Calu3 (cell line): Measurements from ENCODE around the gene ARHGEF40. TPM values are rescaled to one million over a fixed set of nuclear protein-coding genes. Genes with fewer than 3 reads are reported as not detected.
A peak's percentile ranks its signal among the peaks of the same experiment; 100 is the strongest.

Source experiments
- Bru-seq: library from RNA; stranded (reverse); fragments of 400-500 nt; gene quantifications from one replicate; lab custom pipeline; 2021; lab: Mats Ljungman, UMichigan
- BruChase-seq, 2 experiments: library from RNA; stranded (reverse); fragments of 400-500 nt; gene quantifications; one replicate each; lab custom pipeline; 2021; lab: Mats Ljungman, UMichigan
- BruUV-seq: library from RNA; stranded (reverse); fragments of 400-500 nt; replicated peaks from 2 replicates; lab custom pipeline; 2021; lab: Mats Ljungman, UMichigan
- CTCF ChIA-PET: fragments of 300-600 bp; sonication (Branson Sonifier 250); formaldehyde crosslinking; loops from one replicate; lab custom pipeline; 2022; ENCODE audit warnings: antibody characterized with exemption; lab: Charles Lee
- DNase-seq: peaks from one replicate; pipeline ENCODE4 v3.0.0; 2022
- H3K27ac Mint-ChIP-seq: one replicate; pipeline ENCODE4 v1.8.0; 2022; ENCODE audit warnings: mixed read lengths; ENCODE audit not compliant: unreplicated experiment
- H3K27me3 Mint-ChIP-seq: one replicate; pipeline ENCODE4 v1.8.0; 2022; ENCODE audit warnings: mixed read lengths; ENCODE audit not compliant: unreplicated experiment
- H3K36me3 Mint-ChIP-seq: one replicate; pipeline ENCODE4 v1.8.0; 2022; ENCODE audit warnings: mild to moderate bottlenecking, moderate library complexity, mixed read lengths; ENCODE audit not compliant: insufficient read depth, unreplicated experiment
- H3K4me1 Mint-ChIP-seq: one replicate; pipeline ENCODE4 v1.8.0; 2022; ENCODE audit warnings: mild to moderate bottlenecking, low read depth, mixed read lengths; ENCODE audit not compliant: unreplicated experiment
- H3K4me3 Mint-ChIP-seq: one replicate; pipeline ENCODE4 v1.8.0; 2022; ENCODE audit warnings: mild to moderate bottlenecking, low read depth, moderate library complexity, mixed read lengths; ENCODE audit not compliant: unreplicated experiment
- H3K9me3 Mint-ChIP-seq: one replicate; pipeline ENCODE4 v1.8.0; 2022; ENCODE audit warnings: low read depth, mixed read lengths; ENCODE audit not compliant: unreplicated experiment
- CTCF ChIP-seq: fragments of 200-600 bp; IDR thresholded peaks from one replicate; pipeline ENCODE4 v1.8.0; 2022; ENCODE audit warnings: antibody characterized with exemption; ENCODE audit not compliant: unreplicated experiment
- intact Hi-C: fragments of 100-400 bp; cut with micrococcal nuclease; formaldehyde crosslinking; loops from one replicate; pipeline ENCODE4 v1.10.0; 2022; ENCODE audit not compliant: unreplicated experiment
- long read RNA-seq: library from polyadenylated mRNA; stranded (forward); transcript quantifications from one replicate; pipeline ENCODE4 v2.0.0, GENCODE V29; 2022
- total RNA-seq: library from RNA; stranded (reverse); gene quantifications from 2 replicates; pipeline ENCODE4 v1.2.3, GENCODE V29; 2022

ARHGEF40 gene
- total RNA-seq = 15.0 and 16.8 TPM in 2 replicates
- Bru-seq, nascent RNA = percentile 41 among the genes with signal in this experiment
- BruChase-seq, experiment 1, labeled RNA remaining after a 6-hour chase = percentile 48 among the genes with signal in this experiment
- percentile 51 among the genes with signal in this experiment for BruChase-seq, experiment 2, labeled RNA remaining after a 2-hour chase
- long read RNA-seq, full-length matches to known transcripts = 2 of 8 reads
- long read RNA-seq, partial matches to known transcripts = 3 of 8 reads
- long read RNA-seq, other reads (novel, unspliced or antisense) = 3 of 8 reads

- peak within 1 kb of the TSS; percentile 97 for H3K4me3 Mint-ChIP-seq
- H3K4me1 Mint-ChIP-seq = peaks cover 8% of the 10 kb centered on the region
- H3K27me3 Mint-ChIP-seq = peaks cover 47% of the 10 kb centered on the region
- TF ChIP-seq CTCF = no peak
- no TSS peak for BruUV-seq
- intact Hi-C loops = no loop called here
- H3K27ac Mint-ChIP-seq = no peak within 1 kb of the TSS
- peaks cover 26% of the 10 kb centered on the region for H3K36me3 Mint-ChIP-seq
- no peaks in the 10 kb centered on the region for H3K9me3 Mint-ChIP-seq
- CTCF ChIA-PET = interaction anchor here (0.9 to 2.7 kb wide), 8 partner anchors 19 to 55 kb away, joined by 3 to 36 read pairs (median 6); no protein-coding TSS in a partner anchor
- DNase-seq = peak; percentile 65
These were observed at the start of gene ARHGEF40 for GRCh38 chr14:21070083-21070609. Gene ARHGEF40, plus strand, starts transcription at chr14:21070304. Its CDS starts 93 bp downstream, at chr14:21070397.

GRCh38 chr14:21020977-21021545 is 49.0 kb upstream of the ARHGEF40 start:
- Mint-ChIP-seq H3K27ac (no peak overlapping the region), H3K4me1 (peaks cover 8% of the 10 kb centered on the region), H3K9me3 (no peaks in the 10 kb centered on the region), H3K36me3 (peaks cover 8% of the 10 kb centered on the region), H3K4me3 (no peak overlapping the region), H3K27me3 (peaks cover 28% of the 10 kb centered on the region)
- CTCF ChIA-PET = interaction anchor here (0.7 to 0.8 kb wide), 3 partner anchors 19 to 84 kb away, joined by 3 to 4 read pairs (median 3); no protein-coding TSS in a partner anchor
- intact Hi-C loops = no loop called here
- no TSS peak for BruUV-seq
- DNase-seq = no peak
- no peak for TF ChIP-seq CTCF

GRCh38 chr14:21022686-21023085 is 47.4 kb upstream of the ARHGEF40 start:
- no peak for TF ChIP-seq CTCF
- peaks cover 28% of the 10 kb centered on the region for H3K27me3 Mint-ChIP-seq
- no peak overlapping the region for H3K27ac Mint-ChIP-seq
- H3K9me3 Mint-ChIP-seq = no peaks in the 10 kb centered on the region
- peaks cover 8% of the 10 kb centered on the region for H3K36me3 Mint-ChIP-seq
- CTCF ChIA-PET = no interaction called here
- peaks cover 8% of the 10 kb centered on the region for H3K4me1 Mint-ChIP-seq
- no peak overlapping the region for H3K4me3 Mint-ChIP-seq
- intact Hi-C loops = no loop called here
- no peak for DNase-seq
- BruUV-seq = no TSS peak

- intact Hi-C loops = no loop called here
- BruUV-seq = no TSS peak
- H3K27ac Mint-ChIP-seq = no peak overlapping the region
- peaks cover 8% of the 10 kb centered on the region for H3K36me3 Mint-ChIP-seq
- CTCF ChIA-PET = interaction anchor here (0.5 to 1.2 kb wide), 3 partner anchors 17 to 341 kb away, joined by 3 to 5 read pairs (median 4); no protein-coding TSS in a partner anchor
- TF ChIP-seq CTCF = no peak
- no peak for DNase-seq
- peaks cover 8% of the 10 kb centered on the region for H3K4me1 Mint-ChIP-seq
- no peak overlapping the region for H3K4me3 Mint-ChIP-seq
- peaks cover 28% of the 10 kb centered on the region for H3K27me3 Mint-ChIP-seq
- no peaks in the 10 kb centered on the region for H3K9me3 Mint-ChIP-seq
These were observed 46.9 kb upstream of the ARHGEF40 start for GRCh38 chr14:21023174-21023573.
